Testis (tissue), 2 donors: ENCODE results near the gene NDOR1.

Experiments used
- CTCF ChIP-seq, 3 experiments: fragments of 450-650 bp in 2 of 3; fragments of 200-600 bp in 1 of 3; sonication (generic) in 1 of 3; IDR thresholded peaks; one replicate each; pipeline ENCODE4 v1.5.1; 2016 to 2019; ENCODE audit warnings: antibody characterized with exemption in 3 of 3, mild to moderate bottlenecking in 2 of 3, moderate library complexity in 1 of 3
- POLR2A ChIP-seq: fragments of 450-650 bp; IDR thresholded peaks from one replicate; pipeline ENCODE4 v1.6.1; 2017; ENCODE audit warnings: antibody characterized with exemption, mild to moderate bottlenecking, moderate library complexity

GRCh38 chr9:137228968-137229896 lies 23.7 kb downstream of the NDOR1 start:
- TF ChIP-seq POLR2A (no peak), CTCF (IDR thresholded peaks at IDR 0.05) (no peak)
